ENCODE results near the gene BAZ2B.

DNA sequence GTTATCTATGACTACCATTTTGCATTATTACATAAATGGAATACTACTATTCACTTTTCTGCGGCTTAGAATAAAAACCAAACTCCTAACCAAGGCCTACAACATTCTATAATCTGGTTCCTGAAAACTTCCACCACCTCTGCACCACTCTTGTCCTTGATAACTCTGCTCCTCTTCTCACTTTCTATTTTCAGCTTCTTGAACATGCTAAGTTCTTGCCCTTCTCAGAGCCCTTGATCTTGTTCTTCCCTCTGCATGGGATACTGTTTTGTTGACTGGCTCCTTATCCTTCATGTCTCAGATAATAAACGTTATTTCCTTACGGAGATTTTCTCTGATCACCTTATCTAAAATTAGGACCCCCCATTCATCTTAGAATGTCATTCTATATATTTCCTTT lies 264.4 kb downstream of the BAZ2B start:
- TF ChIP-seq, protein P1, sequence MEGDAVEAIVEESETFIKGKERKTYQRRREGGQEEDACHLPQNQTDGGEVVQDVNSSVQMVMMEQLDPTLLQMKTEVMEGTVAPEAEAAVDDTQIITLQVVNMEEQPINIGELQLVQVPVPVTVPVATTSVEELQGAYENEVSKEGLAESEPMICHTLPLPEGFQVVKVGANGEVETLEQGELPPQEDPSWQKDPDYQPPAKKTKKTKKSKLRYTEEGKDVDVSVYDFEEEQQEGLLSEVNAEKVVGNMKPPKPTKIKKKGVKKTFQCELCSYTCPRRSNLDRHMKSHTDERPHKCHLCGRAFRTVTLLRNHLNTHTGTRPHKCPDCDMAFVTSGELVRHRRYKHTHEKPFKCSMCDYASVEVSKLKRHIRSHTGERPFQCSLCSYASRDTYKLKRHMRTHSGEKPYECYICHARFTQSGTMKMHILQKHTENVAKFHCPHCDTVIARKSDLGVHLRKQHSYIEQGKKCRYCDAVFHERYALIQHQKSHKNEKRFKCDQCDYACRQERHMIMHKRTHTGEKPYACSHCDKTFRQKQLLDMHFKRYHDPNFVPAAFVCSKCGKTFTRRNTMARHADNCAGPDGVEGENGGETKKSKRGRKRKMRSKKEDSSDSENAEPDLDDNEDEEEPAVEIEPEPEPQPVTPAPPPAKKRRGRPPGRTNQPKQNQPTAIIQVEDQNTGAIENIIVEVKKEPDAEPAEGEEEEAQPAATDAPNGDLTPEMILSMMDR (conservative IDR thresholded peaks at IDR 0.05; ENCODE audit: low read length) = no peak
- no peak for TF ChIP-seq EZH2phosphoT487 (IDR thresholded peaks at IDR 0.05; ENCODE audit: borderline replicate concordance, low read depth, low read length)
